Measurements from ENCODE around the gene METTL24.

The METTL24 gene, protein sequence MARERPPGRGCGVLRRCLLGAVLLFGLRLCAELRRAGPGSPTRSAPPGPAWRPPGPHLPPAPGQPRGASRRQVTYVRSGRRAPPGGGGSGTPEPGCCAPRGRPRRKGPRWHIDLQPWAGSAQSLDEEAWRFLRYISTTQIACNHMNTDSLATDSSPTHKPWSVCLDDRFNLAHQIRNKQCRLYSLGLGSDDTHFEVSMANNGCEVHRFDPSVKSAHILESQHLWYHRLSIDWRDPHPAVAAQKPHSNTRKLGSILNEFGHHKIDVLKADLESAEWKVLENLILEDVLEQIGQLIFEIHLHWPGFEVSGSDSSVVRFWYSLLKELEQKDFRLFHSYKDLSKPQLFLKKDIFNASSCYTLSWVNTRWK

DNA sequence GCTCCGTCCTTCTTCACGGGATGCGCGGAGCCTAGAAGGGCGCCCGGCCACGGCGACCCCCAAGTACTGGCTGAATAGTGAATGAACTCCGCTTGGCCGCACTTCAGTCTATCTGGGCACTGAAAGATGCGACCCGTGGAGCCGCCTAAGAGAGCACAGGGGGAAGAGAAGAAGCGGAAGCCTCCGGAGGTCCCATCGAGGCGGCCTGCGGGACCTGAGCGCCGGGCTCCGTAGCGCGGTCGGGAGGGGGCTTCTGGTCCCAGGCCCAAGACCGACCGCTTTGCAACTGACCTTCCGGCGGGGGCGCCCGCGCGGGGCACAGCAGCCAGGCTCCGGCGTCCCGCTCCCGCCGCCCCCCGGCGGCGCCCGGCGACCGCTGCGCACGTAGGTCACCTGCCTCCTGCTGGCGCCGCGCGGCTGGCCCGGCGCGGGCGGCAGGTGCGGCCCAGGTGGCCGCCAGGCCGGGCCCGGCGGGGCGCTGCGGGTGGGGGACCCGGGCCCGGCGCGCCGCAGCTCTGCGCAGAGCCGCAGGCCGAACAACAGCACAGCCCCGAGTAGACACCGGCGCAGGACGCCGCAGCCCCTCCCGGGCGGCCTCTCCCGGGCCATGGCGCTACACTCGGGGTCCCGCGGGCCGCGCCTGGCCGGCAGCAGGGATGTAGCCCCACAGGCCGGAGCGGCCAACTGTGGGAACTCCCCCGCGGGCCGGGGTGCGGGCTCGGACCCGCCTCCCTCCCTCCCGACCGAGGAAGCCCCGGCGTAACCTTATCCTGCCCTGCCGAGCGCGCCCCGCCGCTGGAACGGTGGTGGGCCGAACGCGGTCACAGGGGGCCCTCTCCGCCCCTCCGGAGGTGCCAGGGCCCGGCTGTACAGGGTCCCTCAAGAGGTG is at the start of gene METTL24:
TSS of gene METTL24 (minus strand) at position 686 of the 889 bp plus-strand sequence. CDS start at position 609, 77 bp downstream.
- Histone ChIP-seq H3K36me3 (ENCODE audit: control insufficient read depth in 2 of 2, insufficient read depth in 2 of 2, low read length in 2 of 2) (no peaks in the 10 kb centered on the region), H3K4me3 (ENCODE audit: low read length in 2 of 2) (peak within 1 kb of the TSS; percentile 58 to 69), H3K9ac (ENCODE audit: low read depth in 1 of 2, low read length in 2 of 2) (peak within 1 kb of the TSS in 1 of 2 donors; percentile 53)

DNA sequence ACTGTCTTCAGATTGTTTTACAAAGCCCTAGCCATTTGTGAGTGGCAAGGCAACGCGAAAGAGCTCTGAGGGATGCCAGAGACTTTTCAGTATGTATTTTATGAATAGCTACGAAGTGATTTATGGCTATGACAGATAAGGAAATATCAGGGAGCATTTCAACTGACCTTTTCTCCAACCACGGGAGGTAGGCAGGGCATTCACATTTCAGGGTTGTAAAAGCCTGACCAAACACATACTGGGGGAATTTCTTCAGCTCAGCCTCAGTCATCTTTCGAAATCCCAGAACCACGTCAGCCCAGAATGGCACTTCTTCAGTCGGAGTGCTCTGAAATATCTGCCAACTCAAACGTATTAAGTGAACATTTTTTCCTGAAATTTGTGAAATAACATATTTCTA is 46.5 kb upstream of the METTL24 start:
- Histone ChIP-seq H3K4me1 (ENCODE audit: control insufficient read depth in 2 of 2, insufficient read depth in 2 of 2, low read length in 2 of 2) (no peaks in the 10 kb centered on the region), H3K9ac (ENCODE audit: low read depth in 1 of 2, low read length in 2 of 2) (no peak overlapping the region), H3K9me3 (ENCODE audit: control insufficient read depth in 2 of 2, low read length in 2 of 2) (no peaks in the 10 kb centered on the region), H3K27ac (ENCODE audit: low read depth in 2 of 2, low read length in 2 of 2) (no peak overlapping the region), H3K4me3 (ENCODE audit: low read length in 2 of 2) (no peak overlapping the region), H3K27me3 (ENCODE audit: control insufficient read depth in 2 of 2, insufficient read depth in 2 of 2, low read length in 2 of 2) (no peaks in the 10 kb centered on the region), H3K36me3 (ENCODE audit: control insufficient read depth in 2 of 2, insufficient read depth in 2 of 2, low read length in 2 of 2) (no peaks in the 10 kb centered on the region)

More for the DNA sequence above, at the start of gene METTL24:
- no peaks in the 10 kb centered on the region for H3K9me3 ChIP-seq (ENCODE audit: control insufficient read depth in 2 of 2, low read length in 2 of 2)
- peaks cover 8 to 20% of the 10 kb centered on the region in 2 donors for H3K27me3 ChIP-seq (ENCODE audit: control insufficient read depth in 2 of 2, insufficient read depth in 2 of 2, low read length in 2 of 2)
- H3K27ac ChIP-seq (ENCODE audit: low read depth in 2 of 2, low read length in 2 of 2) = peak within 1 kb of the TSS; percentile 54 to 65
- peaks cover 0 to 4% of the 10 kb centered on the region in 2 donors for H3K4me1 ChIP-seq (ENCODE audit: control insufficient read depth in 2 of 2, insufficient read depth in 2 of 2, low read length in 2 of 2)

DNA sequence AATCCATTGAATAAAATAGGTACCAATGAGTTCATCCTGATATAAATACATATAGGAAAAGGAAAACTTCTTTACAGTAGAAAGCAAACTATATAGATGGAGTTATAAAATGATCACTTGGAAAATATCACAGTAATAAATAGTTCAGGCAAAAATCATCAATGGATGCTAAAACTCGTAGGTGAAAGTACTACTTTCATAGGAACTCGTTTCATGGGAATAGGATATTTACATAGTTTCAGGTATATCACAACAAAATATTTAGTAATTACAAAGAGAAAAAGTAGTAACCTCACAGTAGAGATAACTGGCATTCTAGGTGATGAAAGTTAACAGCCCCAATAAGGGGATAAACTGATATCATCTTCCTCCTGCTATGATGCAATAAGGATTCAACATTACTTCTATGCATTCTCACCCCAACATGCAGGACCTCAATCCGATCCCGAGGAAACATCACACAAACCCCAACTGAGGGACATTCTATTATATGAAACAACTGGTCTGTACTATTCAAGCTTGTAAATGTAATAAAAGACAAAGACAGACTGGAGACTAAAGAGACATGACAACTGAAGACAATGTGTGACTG is 43.5 kb upstream of the METTL24 start:
- H3K27ac ChIP-seq (ENCODE audit: low read depth in 2 of 2, low read length in 2 of 2) = no peak overlapping the region
- no peaks in the 10 kb centered on the region for H3K4me1 ChIP-seq (ENCODE audit: control insufficient read depth in 2 of 2, insufficient read depth in 2 of 2, low read length in 2 of 2)
- H3K4me3 ChIP-seq (ENCODE audit: low read length in 2 of 2) = no peak overlapping the region
- no peak overlapping the region for H3K9ac ChIP-seq (ENCODE audit: low read depth in 1 of 2, low read length in 2 of 2)
- no peaks in the 10 kb centered on the region for H3K9me3 ChIP-seq (ENCODE audit: control insufficient read depth in 2 of 2, low read length in 2 of 2)
- no peaks in the 10 kb centered on the region for H3K27me3 ChIP-seq (ENCODE audit: control insufficient read depth in 2 of 2, insufficient read depth in 2 of 2, low read length in 2 of 2)
- H3K36me3 ChIP-seq (ENCODE audit: control insufficient read depth in 2 of 2, insufficient read depth in 2 of 2, low read length in 2 of 2) = no peaks in the 10 kb centered on the region

DNA sequence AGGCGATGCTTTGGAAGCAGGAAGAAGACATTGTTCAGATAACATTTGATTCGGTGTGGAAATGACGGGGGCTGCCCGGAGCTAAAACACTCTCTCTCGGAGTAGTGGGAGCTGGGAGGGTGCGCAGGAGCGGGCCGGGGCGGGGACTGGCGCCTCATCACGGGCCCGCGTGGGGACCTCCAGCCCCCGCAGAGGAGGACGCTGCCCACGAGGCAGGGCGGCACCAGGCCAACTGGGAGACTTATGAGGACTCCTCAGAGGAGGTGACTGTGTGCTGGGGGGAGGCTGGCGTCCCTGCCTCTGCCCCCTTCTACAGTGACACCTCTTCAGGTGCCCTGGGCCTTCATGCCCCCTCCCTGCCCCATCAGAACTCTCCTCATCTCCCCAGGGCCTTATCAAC is 42.1 kb upstream of the METTL24 start:
- Histone ChIP-seq H3K36me3 (ENCODE audit: control insufficient read depth in 2 of 2, insufficient read depth in 2 of 2, low read length in 2 of 2) (no peaks in the 10 kb centered on the region), H3K4me1 (ENCODE audit: control insufficient read depth in 2 of 2, insufficient read depth in 2 of 2, low read length in 2 of 2) (no peaks in the 10 kb centered on the region), H3K4me3 (ENCODE audit: low read length in 2 of 2) (peak overlapping the region in 1 of 2 donors; percentile 10), H3K9me3 (ENCODE audit: control insufficient read depth in 2 of 2, low read length in 2 of 2) (no peaks in the 10 kb centered on the region), H3K27me3 (ENCODE audit: control insufficient read depth in 2 of 2, insufficient read depth in 2 of 2, low read length in 2 of 2) (no peaks in the 10 kb centered on the region), H3K9ac (ENCODE audit: low read depth in 1 of 2, low read length in 2 of 2) (no peak overlapping the region), H3K27ac (ENCODE audit: low read depth in 2 of 2, low read length in 2 of 2) (no peak overlapping the region)

DNA sequence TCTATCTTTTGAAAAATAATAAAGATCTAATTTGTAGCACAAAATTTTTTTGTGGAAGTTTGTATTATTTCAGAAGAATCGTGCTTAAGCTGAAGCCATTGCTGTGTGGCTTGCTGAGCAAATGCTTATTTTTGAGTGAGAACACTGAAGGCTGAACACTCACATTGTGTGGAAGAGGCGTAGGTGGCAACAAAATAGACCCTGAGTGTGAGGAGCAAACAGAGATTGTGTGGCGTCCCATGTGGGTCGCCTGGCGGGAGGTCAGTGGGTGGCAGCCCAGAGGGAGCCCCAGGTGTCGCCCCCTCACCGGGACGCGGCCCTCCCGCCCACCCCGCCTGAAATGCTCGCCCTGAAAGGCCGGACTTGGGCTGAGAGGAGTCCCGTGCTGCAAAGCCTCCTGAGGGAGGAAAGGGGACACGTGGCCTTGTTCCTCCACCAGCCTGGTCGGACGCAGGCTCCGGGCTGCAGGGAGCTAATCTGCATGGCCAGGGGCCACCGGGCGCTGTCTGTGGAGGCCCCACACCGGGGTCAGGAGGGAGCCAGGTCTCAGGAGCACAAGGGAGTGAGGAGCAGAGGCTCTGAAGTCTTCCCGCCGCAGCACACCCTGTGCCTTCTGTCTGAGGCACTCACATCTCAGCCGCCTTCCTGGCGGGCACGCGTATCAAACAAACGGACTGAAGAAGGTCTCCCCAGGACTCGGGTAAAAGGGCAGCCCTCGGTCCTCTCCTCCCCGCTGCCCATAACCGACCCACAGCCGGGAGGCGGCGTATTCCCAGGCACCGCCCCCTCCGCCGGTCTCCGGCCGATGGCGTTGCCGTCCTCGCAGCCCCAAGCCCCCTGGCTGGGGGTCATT is 41.3 kb upstream of the METTL24 start:
- Histone ChIP-seq H3K4me1 (ENCODE audit: control insufficient read depth in 2 of 2, insufficient read depth in 2 of 2, low read length in 2 of 2) (no peaks in the 10 kb centered on the region), H3K9ac (ENCODE audit: low read depth in 1 of 2, low read length in 2 of 2) (no peak overlapping the region), H3K4me3 (ENCODE audit: low read length in 2 of 2) (peak overlapping the region; percentile 10 to 20), H3K36me3 (ENCODE audit: control insufficient read depth in 2 of 2, insufficient read depth in 2 of 2, low read length in 2 of 2) (no peaks in the 10 kb centered on the region), H3K27me3 (ENCODE audit: control insufficient read depth in 2 of 2, insufficient read depth in 2 of 2, low read length in 2 of 2) (no peaks in the 10 kb centered on the region), H3K27ac (ENCODE audit: low read depth in 2 of 2, low read length in 2 of 2) (no peak overlapping the region), H3K9me3 (ENCODE audit: control insufficient read depth in 2 of 2, low read length in 2 of 2) (no peaks in the 10 kb centered on the region)

DNA sequence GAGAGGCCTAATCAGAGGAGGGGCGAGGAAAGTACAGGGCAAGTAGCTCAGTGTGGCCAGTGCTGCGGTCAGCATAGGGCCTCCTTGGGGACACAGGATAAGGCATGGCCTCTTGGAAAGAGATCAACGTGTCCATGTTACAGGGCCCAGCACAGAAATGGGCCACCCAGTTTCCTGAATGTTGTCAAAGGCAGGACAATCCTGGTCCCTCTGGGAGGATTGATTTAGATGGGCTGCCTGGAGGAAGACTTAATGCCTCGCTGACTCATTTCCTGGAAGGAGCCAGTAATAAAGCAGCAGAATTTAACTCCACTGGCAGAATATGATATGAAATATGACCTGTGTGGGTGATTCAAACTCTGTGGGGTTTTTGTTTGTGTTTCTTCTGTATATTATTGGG is 40.6 kb upstream of the METTL24 start:
- no peaks in the 10 kb centered on the region for H3K9me3 ChIP-seq (ENCODE audit: control insufficient read depth in 2 of 2, low read length in 2 of 2)
- no peaks in the 10 kb centered on the region for H3K27me3 ChIP-seq (ENCODE audit: control insufficient read depth in 2 of 2, insufficient read depth in 2 of 2, low read length in 2 of 2)
- H3K9ac ChIP-seq (ENCODE audit: low read depth in 1 of 2, low read length in 2 of 2) = no peak overlapping the region
- no peak overlapping the region for H3K27ac ChIP-seq (ENCODE audit: low read depth in 2 of 2, low read length in 2 of 2)
- H3K36me3 ChIP-seq (ENCODE audit: control insufficient read depth in 2 of 2, insufficient read depth in 2 of 2, low read length in 2 of 2) = no peaks in the 10 kb centered on the region
- H3K4me1 ChIP-seq (ENCODE audit: control insufficient read depth in 2 of 2, insufficient read depth in 2 of 2, low read length in 2 of 2) = no peaks in the 10 kb centered on the region
- no peak overlapping the region for H3K4me3 ChIP-seq (ENCODE audit: low read length in 2 of 2)

DNA sequence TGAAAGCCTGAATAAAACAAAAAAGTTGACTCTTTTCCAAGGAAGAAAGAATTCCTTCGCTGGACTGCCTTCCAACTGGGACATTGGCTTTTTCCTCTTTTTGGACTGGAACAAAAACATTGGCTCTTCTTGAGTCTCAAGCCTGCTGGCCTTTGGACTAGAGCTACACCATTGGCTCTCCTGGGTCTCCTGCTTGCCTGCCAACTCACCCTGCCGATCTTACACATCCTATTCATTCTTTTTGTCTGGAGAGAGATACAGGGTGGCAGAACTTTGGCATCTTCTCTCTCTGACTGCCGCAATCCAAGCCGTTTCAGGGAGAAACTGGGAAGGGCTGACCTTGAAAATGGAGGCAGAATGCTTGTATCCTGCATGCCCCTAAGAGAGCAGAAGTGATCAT is 37.1 kb upstream of the METTL24 start:
- Histone ChIP-seq H3K27ac (ENCODE audit: low read depth in 2 of 2, low read length in 2 of 2) (no peak overlapping the region), H3K4me1 (ENCODE audit: control insufficient read depth in 2 of 2, insufficient read depth in 2 of 2, low read length in 2 of 2) (no peaks in the 10 kb centered on the region), H3K9me3 (ENCODE audit: control insufficient read depth in 2 of 2, low read length in 2 of 2) (no peaks in the 10 kb centered on the region), H3K36me3 (ENCODE audit: control insufficient read depth in 2 of 2, insufficient read depth in 2 of 2, low read length in 2 of 2) (no peaks in the 10 kb centered on the region), H3K9ac (ENCODE audit: low read depth in 1 of 2, low read length in 2 of 2) (no peak overlapping the region), H3K4me3 (ENCODE audit: low read length in 2 of 2) (no peak overlapping the region), H3K27me3 (ENCODE audit: control insufficient read depth in 2 of 2, insufficient read depth in 2 of 2, low read length in 2 of 2) (no peaks in the 10 kb centered on the region)

DNA sequence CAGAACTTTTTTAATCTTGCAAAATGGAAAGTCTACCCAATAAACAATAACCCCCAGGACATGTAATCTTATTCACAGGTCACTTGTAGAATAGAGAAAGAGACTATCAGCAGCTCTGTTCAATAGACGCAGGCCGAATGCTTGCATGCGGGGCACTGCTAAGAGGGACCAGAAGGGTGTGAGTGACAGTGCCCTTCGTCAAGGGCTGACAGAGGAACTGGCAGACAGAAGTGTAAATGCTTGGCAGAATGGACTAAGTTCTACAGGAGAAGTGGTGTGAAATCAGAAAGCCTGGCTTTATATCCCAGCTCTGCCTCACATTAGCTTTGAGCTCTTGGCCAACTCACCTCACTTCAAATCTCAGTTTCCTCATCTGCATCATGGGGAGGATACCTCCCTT is 36.3 kb upstream of the METTL24 start:
- H3K27ac ChIP-seq (ENCODE audit: low read depth in 2 of 2, low read length in 2 of 2) = no peak overlapping the region
- no peaks in the 10 kb centered on the region for H3K27me3 ChIP-seq (ENCODE audit: control insufficient read depth in 2 of 2, insufficient read depth in 2 of 2, low read length in 2 of 2)
- H3K4me3 ChIP-seq (ENCODE audit: low read length in 2 of 2) = no peak overlapping the region
- H3K36me3 ChIP-seq (ENCODE audit: control insufficient read depth in 2 of 2, insufficient read depth in 2 of 2, low read length in 2 of 2) = no peaks in the 10 kb centered on the region
- H3K9me3 ChIP-seq (ENCODE audit: control insufficient read depth in 2 of 2, low read length in 2 of 2) = no peaks in the 10 kb centered on the region
- no peaks in the 10 kb centered on the region for H3K4me1 ChIP-seq (ENCODE audit: control insufficient read depth in 2 of 2, insufficient read depth in 2 of 2, low read length in 2 of 2)
- H3K9ac ChIP-seq (ENCODE audit: low read depth in 1 of 2, low read length in 2 of 2) = no peak overlapping the region

DNA sequence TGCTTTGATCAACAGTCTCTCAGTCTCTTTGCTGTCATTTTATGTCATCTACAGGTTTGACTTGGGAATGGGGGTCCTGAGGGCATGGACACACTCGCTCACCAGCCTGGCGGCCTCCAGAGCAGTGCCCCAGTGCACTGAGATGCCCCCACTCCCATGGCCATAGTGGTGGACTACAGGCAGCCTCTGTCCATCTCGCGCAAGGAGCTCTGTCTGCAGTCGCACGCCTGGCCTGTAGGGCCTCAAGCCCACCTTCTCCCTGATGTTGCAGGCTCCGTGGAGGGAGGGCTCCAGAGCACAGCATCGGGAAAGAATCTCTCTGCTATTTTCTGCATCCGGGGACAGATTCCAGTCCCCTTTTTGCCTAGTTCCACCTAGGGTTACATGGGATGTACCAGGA is 34.6 kb upstream of the METTL24 start:
- Histone ChIP-seq H3K27ac (ENCODE audit: low read depth in 2 of 2, low read length in 2 of 2) (no peak overlapping the region), H3K4me1 (ENCODE audit: control insufficient read depth in 2 of 2, insufficient read depth in 2 of 2, low read length in 2 of 2) (no peaks in the 10 kb centered on the region), H3K4me3 (ENCODE audit: low read length in 2 of 2) (no peak overlapping the region), H3K27me3 (ENCODE audit: control insufficient read depth in 2 of 2, insufficient read depth in 2 of 2, low read length in 2 of 2) (no peaks in the 10 kb centered on the region), H3K9ac (ENCODE audit: low read depth in 1 of 2, low read length in 2 of 2) (no peak overlapping the region), H3K9me3 (ENCODE audit: control insufficient read depth in 2 of 2, low read length in 2 of 2) (no peaks in the 10 kb centered on the region), H3K36me3 (ENCODE audit: control insufficient read depth in 2 of 2, insufficient read depth in 2 of 2, low read length in 2 of 2) (no peaks in the 10 kb centered on the region)

All from mucosa of rectum (tissue), 2 donors.